Gastrocnemius medialis (tissue), 4 donors: ENCODE results near the gene TENM3.

Source experiments
- CTCF ChIP-seq, 5 experiments: fragments of 450-650 bp in 3 of 5; fragments of 200-600 bp in 2 of 5; sonication (generic) in 2 of 5; IDR thresholded peaks in 4 of 5; conservative IDR thresholded peaks in 1 of 5; 1 replicate in 4 of 5; 2 replicates in 1 of 5; pipeline ENCODE4 v1.5.1; 2016 to 2019; ENCODE audit warnings: antibody characterized with exemption in 5 of 5, mild to moderate bottlenecking in 3 of 5, moderate library complexity in 3 of 5
- POLR2A ChIP-seq, 2 donors: fragments of 450-650 bp; IDR thresholded peaks; one replicate each; pipeline ENCODE4 v1.6.1; 2017; ENCODE audit warnings: antibody characterized with exemption in 2 of 2, mild to moderate bottlenecking in 2 of 2, moderate library complexity in 2 of 2

- TF ChIP-seq CTCF (IDR thresholded peaks at IDR 0.05 in 4 of 5, conservative IDR thresholded peaks at IDR 0.05 in 1 of 5) (no peak), POLR2A (IDR thresholded peaks at IDR 0.05) (no peak)
These were observed 594.6 kb downstream of the TENM3 start for GRCh38 chr4:182837831-182838230.
